HepG2 (cell line): ENCODE measurements around the gene HTR3B. TPM values are rescaled to one million over a fixed set of nuclear protein-coding genes. Genes with fewer than 3 reads are reported as not detected.
A peak's percentile ranks its signal among the peaks of the same experiment; 100 is the strongest.

ENCODE experiments used
- CEBPB ChIP-seq: IDR thresholded peaks from 2 replicates; pipeline ENCODE4 v1.6.1; 2011; ENCODE audit warnings: low read depth, low read length, improper control_type of control experiment, borderline replicate concordance
- DPF2 ChIP-seq: sonication (generic); formaldehyde crosslinking; IDR thresholded peaks from 2 replicates; pipeline ENCODE4 v1.4.0; 2020; ENCODE audit warnings: mild to moderate bottlenecking, low read depth, missing genetic modification reagents, borderline replicate concordance
- HDAC1 ChIP-seq: sonication (generic); formaldehyde crosslinking; IDR thresholded peaks from 2 replicates; pipeline ENCODE4 v1.5.1; 2020; ENCODE audit warnings: mild to moderate bottlenecking, missing genetic modification reagents
- HMG20A ChIP-seq: IDR thresholded peaks from 2 replicates; pipeline ENCODE4 v1.6.1; 2016; ENCODE audit warnings: borderline replicate concordance
- IKZF5 ChIP-seq: IDR thresholded peaks from 2 replicates; pipeline ENCODE4 v1.6.1; 2018; ENCODE audit warnings: missing genetic modification reagents, mild to moderate bottlenecking, missing compliant biosample characterization
- KAT8 ChIP-seq: IDR thresholded peaks from 2 replicates; pipeline ENCODE4 v1.6.1; 2016; ENCODE audit warnings: missing genetic modification reagents, missing compliant biosample characterization
- KDM3A ChIP-seq: IDR thresholded peaks from 2 replicates; pipeline ENCODE4 v1.6.1; 2018; ENCODE audit warnings: low read depth, missing compliant biosample characterization
- KLF12 ChIP-seq: sonication (generic); formaldehyde crosslinking; IDR thresholded peaks from 2 replicates; pipeline ENCODE4 v1.4.0; 2020; ENCODE audit warnings: missing genetic modification reagents, borderline replicate concordance
- MXD3 ChIP-seq: IDR thresholded peaks from 2 replicates; pipeline ENCODE4 v1.6.1; 2016; ENCODE audit warnings: mild to moderate bottlenecking, missing biosample characterization, missing genetic modification reagents
- RERE ChIP-seq: IDR thresholded peaks from 2 replicates; pipeline ENCODE4 v1.6.1; 2016; ENCODE audit warnings: low read depth, missing genetic modification reagents, missing compliant biosample characterization
- RNF219 ChIP-seq: sonication (generic); formaldehyde crosslinking; IDR thresholded peaks from 2 replicates; pipeline ENCODE4 v1.5.0; 2020; ENCODE audit warnings: mild to moderate bottlenecking, missing genetic modification reagents
- SAP130 ChIP-seq: IDR thresholded peaks from 2 replicates; pipeline ENCODE4 v1.6.1; 2016; ENCODE audit warnings: low read depth
- SMYD3 ChIP-seq: sonication (generic); formaldehyde crosslinking; IDR thresholded peaks from 2 replicates; pipeline ENCODE4 v1.8.1; 2023; ENCODE audit warnings: mild to moderate bottlenecking, missing genetic modification reagents
- TARDBP ChIP-seq: sonication (generic); formaldehyde crosslinking; IDR thresholded peaks from 2 replicates; pipeline ENCODE4 v1.8.0; 2022; ENCODE audit warnings: mild to moderate bottlenecking, missing genetic modification reagents
- TCF12 ChIP-seq, 2 experiments: fragments of 450-650 bp in 1 of 2; sonication (generic) in 1 of 2; formaldehyde crosslinking in 1 of 2; IDR thresholded peaks; 2 replicates each; pipeline versions ENCODE4 v1.6.1 to v1.8.0; 2017 to 2022; ENCODE audit warnings: antibody characterized with exemption in 1 of 2, mild to moderate bottlenecking in 1 of 2, missing genetic modification reagents in 1 of 2, moderate library complexity in 1 of 2
- THAP9 ChIP-seq: sonication (generic); formaldehyde crosslinking; IDR thresholded peaks from 2 replicates; pipeline ENCODE4; 2020; ENCODE audit warnings: missing genetic modification reagents, mild to moderate bottlenecking, borderline replicate concordance
- ZSCAN30 ChIP-seq: sonication (generic); formaldehyde crosslinking; IDR thresholded peaks from 2 replicates; pipeline ENCODE4 v1.5.0; 2020; ENCODE audit warnings: mild to moderate bottlenecking, missing genetic modification reagents
- ZZZ3 ChIP-seq: sonication (generic); formaldehyde crosslinking; IDR thresholded peaks from 2 replicates; pipeline ENCODE4 v1.4.0; 2020; ENCODE audit warnings: missing genetic modification reagents, mild to moderate bottlenecking, borderline replicate concordance
- polyA plus RNA-seq, 8 experiments: library from polyadenylated mRNA; depleted of rRNA in 3 of 8; stranded (reverse) in 7 of 8; unstranded in 1 of 8; fragments of >200 nt; fragmentation: Illumina TruSeq in 4 of 8; extraction: Trizol in 4 of 8; gene quantifications; 2 replicates each; pipeline versions ENCODE4 v1.2.1 to v1.2.3, GENCODE V29; 2011 to 2016; ENCODE audit warnings: low read depth in 4 of 8, missing spikeins in 1 of 8, mixed read lengths in 1 of 8; ENCODE audit not compliant: insufficient read depth in 1 of 8
- total RNA-seq, 5 experiments: library from RNA; depleted of rRNA; stranded (reverse); fragments of >200 nt; fragmentation: Illumina TruSeq; extraction: Trizol; gene quantifications; 2 replicates each; pipeline ENCODE4 v1.2.3, GENCODE V29; 2016; ENCODE audit warnings: low read depth in 1 of 5

HTR3B gene
- total and polyA plus RNA-seq, 2 of the 13 experiments (the other 11 are each of a cell fraction or from before 2014, with no cell fraction given): 0.09 to 1.7 TPM

- no peak for TF ChIP-seq KDM3A (CRISPR knock-in tag)
- TF ChIP-seq RERE (CRISPR knock-in tag): no peak
- 0 out of 2 replicates have a peak, but pooled peaks have one; percentile 20 for TF ChIP-seq TARDBP
- TF ChIP-seq SMYD3 (CRISPR knock-in tag): 0 out of 2 replicates have a peak, but pooled peaks have one; percentile 39
- TF ChIP-seq HDAC1 (CRISPR knock-in tag): no peak
- TF ChIP-seq MXD3 (CRISPR knock-in tag): no peak
- no peak for TF ChIP-seq ZZZ3 (CRISPR knock-in tag)
- no peak for TF ChIP-seq KLF12 (CRISPR knock-in tag)
- no peak for TF ChIP-seq ZSCAN30
- peak; percentile 69 for TF ChIP-seq HMG20A (CRISPR knock-in tag)
- TF ChIP-seq DPF2 (CRISPR knock-in tag): no peak
- TF ChIP-seq TCF12 (IDR thresholded peaks at IDR 0.05): no peak
- TF ChIP-seq TCF12 (CRISPR knock-in tag; IDR thresholded peaks at IDR 0.05): no peak
- no peak for TF ChIP-seq RNF219 (CRISPR knock-in tag)
- 0 out of 2 replicates have a peak, but pooled peaks have one; percentile 2 for TF ChIP-seq CEBPB
- TF ChIP-seq THAP9: no peak
- TF ChIP-seq KAT8 (CRISPR knock-in tag): no peak
- peak; percentile 39; the same call in 1 of the 2 replicates for TF ChIP-seq SAP130 (CRISPR knock-in tag)
- no peak for TF ChIP-seq IKZF5
Observed at GRCh38 chr11:113906516-113906915, 1.9 kb downstream of the HTR3B start (continued).
